Pulmonary artery endothelial cell (primary cell): ENCODE measurements around the gene A2M. TPM values are rescaled to one million over a fixed set of nuclear protein-coding genes. Genes with fewer than 3 reads are reported as not detected.

Experiments
- DNase-seq: peaks from one replicate; pipeline ENCODE4 v3.0.0-alpha.2; 2011; ENCODE audit warnings: low read depth, low spot score
- total RNA-seq: library from RNA; depleted of rRNA; stranded (reverse); fragments of >200 nt; gene quantifications from 2 replicates; pipeline ENCODE4 v1.2.3, GENCODE V29; 2014

The A2M gene
- total RNA-seq, 1 donor from 2014 or later, result 1.4 TPM

- no peak for DNase-seq
Measured at GRCh38 chr12:9074484-9075137, 41.1 kb downstream of the A2M start.

DNA sequence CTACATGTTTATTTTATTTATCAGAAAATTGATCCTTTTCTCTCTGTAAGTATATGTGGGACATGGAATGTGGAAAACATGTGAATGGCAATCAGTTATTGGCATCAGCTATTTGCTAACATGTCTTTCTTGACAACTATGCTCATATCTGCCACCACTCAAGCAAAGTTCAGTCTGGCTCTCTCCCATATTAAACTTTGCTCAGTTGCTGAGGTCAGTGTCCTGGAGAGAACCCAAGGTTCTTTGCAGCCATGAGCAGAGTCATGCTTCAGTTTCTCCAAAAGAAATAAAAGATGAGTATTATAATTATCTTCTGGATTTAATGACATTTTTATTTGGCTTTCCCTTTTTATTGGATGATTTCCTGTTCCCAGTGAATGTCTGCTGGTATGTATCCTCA is 42.6 kb downstream of the A2M start:
- DNase-seq, result no peak

DNA sequence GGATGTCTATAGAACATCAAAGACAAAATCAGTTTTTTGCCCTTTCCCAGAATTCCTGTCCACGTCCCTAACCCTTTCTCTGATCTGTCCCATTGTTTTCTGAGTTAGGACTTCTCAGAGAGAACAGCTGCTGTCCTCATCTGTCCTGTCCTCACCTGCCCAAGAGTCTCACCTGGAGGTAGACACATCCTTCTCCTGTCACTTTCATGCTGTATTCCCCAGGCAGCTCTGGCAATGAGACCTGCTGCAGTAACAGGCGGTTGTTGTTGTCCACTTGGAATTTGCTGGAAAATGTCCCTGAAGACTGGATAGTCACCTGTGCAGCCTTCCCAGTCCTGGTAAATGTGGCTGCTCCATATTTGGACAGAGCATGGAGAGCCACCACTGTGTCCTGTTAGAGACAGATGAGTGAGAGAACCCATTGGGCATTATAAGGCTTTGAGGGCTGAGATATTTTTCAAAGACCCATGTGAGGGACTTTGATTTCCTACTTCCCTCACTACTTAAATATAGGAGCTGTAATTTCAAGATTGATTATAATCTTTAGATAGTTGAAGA is 43.2 kb downstream of the A2M start:
- no peak for DNase-seq

DNA sequence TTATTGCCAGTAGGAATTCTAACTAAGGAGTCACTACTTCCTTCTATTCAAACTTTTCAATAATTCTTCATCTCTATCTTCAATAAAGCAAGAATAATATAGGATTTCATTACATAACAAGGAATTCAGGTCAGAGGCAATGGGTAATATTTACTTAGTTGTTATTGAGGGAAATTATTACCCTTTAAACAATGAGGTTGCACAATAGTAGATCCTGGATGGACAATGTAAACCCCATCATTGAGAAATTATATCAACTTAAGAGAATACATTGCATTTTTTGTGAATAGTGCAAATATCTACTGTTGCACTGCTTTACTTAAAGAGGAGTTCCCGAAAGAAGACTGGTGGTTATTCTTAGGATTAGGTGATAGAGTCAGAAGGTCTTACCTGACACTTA is 43.8 kb downstream of the A2M start:
- DNase-seq, result no peak

GRCh38 chr12:9071518-9071917 is 44.2 kb downstream of the A2M start:
- DNase-seq, result no peak

DNA sequence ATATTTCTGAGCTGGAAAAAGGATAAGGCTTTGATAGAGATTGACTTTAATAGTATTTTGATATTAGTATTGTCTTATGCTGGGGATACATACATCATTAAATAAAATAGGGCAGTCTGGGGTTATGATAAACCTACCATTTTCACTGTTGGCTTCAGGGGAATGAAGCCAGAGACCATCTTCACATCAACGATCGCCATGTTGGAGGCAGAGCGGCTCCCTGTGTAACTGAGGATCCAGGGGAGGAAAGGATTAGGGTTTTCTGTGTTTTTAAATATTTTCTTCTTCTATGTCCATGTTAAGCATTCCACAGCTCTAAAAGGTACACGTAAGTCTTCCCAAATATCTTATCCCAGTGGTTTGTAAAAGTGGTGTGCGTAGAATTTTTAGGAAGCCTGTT is 45.4 kb downstream of the A2M start:
- no peak for DNase-seq

DNA sequence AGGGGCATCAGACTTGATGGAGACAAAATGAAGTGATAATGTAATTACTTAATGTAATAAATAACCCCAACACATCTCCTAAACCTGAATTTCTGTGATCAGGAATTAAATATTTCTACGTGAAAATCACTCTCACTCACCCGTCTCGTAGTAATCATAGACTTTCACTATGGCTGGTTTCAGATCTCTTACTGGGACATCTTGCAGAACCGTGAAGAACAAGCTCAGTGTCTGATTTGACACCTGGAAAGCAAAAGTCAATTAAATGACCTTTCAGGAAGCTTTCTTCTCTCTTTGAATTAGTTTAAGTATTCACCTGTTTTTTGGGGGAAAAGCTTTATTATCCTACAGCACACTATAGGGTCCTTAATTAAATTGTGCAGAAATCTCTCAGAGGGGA is 47.1 kb downstream of the A2M start:
- no peak for DNase-seq

DNA sequence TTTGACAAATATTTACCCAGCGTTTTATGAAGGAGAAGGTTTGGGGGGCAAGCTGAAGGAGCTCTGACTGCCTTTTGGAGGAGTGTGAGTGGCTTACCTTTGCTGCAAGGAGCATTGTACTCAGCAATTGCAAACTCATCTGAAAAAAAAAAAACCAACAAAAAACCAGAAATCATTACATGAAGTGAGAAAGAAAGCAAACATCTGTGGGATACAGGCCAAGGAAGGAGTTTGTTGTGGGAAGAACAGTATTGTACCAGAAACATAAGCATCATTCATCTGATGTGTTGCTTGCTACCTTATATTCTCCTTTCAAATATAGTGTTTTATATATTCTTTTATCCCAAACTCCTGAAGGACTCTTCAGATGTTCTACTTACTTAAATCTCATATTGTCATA is 47.6 kb downstream of the A2M start:
- no peak for DNase-seq

- DNase-seq, result no peak
Measured at GRCh38 chr12:9066755-9067423, 48.8 kb downstream of the A2M start.

GRCh38 chr12:9066183-9066623 is 49.5 kb downstream of the A2M start:
- DNase-seq, result no peak

GRCh38 chr12:9065607-9065856 is 50.2 kb downstream of the A2M start:
- DNase-seq, result no peak

DNA sequence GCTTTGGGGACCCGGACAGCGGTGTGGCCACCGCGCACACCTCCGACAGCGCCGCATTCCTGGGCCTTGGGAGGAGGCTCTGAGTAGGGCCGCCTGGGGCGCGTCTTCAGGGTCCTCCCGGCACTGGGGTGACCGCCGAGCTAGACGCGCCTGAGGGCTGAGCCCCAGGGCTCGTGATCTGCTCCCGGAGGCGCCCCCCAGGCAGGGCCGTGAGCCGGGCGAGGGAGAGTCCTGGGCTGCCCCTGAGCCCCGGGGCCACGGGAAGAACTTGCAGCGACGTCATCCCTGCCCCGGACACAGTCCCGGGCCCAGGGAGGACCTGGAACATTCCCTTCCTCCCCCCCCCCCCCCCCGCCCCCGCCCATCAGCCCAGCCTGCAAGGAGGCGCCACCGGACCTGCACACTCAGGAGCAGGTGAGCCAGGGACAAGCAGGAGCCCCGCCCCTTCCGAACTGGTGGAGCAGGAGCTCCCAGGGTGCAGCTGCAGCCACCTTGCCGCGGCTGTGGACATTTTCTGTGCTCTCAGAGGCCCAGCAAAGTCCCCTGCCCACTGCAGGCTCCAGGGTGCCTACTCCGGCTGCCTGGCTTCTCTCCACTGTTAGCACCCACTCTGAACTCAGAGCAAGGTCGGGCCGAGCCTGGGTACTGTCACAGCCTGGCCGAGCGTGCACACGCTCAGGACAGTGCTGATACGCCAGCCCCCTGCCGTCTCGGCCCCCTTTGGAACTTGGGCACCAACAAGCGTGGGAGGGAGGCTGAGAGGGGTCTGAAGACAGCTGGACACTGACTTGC is 50.7 kb downstream of the A2M start:
- DNase-seq, result peak; percentile 17

DNA sequence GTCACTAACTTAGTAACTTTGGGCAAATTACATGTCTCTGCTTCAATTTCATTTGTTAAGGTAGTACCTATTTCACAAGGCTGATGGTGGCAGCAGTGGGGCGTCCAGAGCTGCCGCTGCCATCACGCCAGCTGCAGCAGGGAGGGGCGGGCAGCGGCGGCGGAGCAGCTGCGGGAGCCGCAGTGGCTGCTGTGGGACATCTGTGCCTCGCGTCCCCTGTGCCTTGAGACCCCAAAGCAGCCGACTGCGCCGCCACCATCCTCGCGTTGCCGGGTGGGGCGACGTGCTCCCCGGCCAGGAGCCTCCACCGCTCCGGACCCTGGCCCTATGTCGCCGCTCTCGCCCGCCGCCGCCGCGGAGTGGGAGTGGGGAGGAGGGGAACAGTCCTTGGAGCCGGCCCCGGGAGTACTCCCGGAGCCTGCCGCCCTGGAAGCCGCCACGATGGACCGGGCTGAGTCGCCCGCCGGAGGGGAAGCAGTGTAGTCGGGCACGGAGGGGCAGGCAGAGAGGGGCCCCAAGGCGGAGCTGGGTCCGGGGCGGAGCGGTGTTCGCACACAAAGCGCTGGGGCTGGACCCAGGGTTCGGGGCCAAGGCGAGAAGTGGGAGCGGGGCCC is 51.4 kb downstream of the A2M start:
- DNase-seq, result peak; percentile 17

- no peak for DNase-seq
Measured at GRCh38 chr12:9052610-9053009, 63.1 kb downstream of the A2M start.

GRCh38 chr12:9051158-9051550 is 64.6 kb downstream of the A2M start:
- DNase-seq, result no peak

DNA sequence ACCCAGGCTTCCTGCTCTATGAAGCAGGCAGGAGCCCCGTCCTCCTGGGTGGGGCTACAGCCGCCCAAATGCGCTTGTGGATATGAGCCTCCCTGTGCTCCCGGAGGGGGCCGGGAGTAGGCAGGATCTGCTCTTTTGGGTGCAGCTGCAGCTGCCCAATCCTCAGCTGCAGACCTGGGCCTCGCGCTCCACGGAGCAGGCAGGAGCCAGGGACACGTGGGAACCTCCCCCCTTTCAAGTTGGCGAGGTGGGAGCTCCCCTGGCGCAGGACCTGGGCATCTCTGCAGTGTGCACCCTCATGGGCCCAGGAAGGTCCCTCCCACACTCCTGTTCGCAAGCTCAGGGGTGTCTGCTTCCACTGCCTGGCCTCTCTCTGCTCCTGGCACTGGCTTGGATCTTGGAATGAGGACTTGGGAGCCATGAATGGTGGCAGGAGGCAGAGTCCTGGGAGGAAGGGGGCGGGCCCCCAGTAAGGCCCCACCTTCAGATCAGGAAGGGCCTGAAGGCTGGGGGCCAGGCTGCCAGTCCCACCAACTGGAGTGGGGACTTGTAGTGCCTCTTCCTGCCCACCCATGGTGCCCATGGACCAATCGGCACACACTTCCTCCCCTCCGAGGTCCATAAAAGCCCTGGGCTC is 65.1 kb downstream of the A2M start:
- DNase-seq, result no peak

- no peak for DNase-seq
Measured at GRCh38 chr12:9049520-9050133, 66.1 kb downstream of the A2M start.

- no peak for DNase-seq
Measured at GRCh38 chr12:9048930-9049329, 66.8 kb downstream of the A2M start.

- no peak for DNase-seq
Measured at GRCh38 chr12:9047105-9047504, 68.6 kb downstream of the A2M start.

- no peak for DNase-seq
Measured at GRCh38 chr12:9043766-9044165, 72.0 kb downstream of the A2M start.

DNA sequence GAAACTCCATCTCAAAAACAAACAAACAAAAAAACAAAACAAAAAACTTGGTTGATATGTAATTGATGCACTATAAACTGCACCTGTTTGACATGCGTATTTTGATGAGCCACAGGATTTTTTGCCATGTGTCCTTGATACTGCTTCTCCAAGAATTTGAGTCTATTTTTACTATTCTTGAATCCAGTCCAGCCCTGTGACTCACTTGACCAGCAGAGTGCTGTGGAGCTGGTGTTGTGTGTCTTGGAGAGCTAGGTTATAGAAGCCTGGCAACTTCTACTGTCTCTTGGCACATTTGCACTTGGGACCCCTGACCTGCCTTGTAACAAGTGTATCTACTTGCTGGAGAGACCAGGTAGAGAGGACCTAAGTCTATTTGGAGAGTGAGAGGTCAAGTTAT is 74.4 kb downstream of the A2M start:
- no peak for DNase-seq
